ENCODE data around the gene SEMA5A. TPM values are rescaled to one million over a fixed set of nuclear protein-coding genes. Genes with fewer than 3 reads are reported as not detected.

The SEMA5A gene
- total and polyA plus RNA-seq, 7 donors, result 0.60 to 4.7 (median 2.8) TPM

DNA sequence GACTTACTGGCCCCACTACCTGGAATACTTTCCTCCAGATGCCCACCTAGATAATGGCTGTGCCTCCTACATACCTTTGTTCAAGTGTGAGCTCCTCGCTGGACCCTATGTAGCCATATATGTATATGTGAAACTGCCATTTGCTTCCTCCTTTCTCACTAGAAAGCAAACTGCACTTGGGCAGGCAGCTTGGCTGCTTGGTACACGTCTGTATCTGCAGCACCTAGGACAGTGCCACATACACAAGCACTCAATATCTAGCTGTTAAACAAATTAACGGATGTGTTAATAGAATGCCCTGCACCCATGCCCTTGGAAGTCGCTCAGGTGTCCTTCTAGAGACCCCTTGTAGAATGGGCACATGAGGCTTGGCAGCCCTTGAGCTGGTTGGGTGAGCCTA lies 301.5 kb downstream of the SEMA5A start:
- TF ChIP-seq, protein P1, sequence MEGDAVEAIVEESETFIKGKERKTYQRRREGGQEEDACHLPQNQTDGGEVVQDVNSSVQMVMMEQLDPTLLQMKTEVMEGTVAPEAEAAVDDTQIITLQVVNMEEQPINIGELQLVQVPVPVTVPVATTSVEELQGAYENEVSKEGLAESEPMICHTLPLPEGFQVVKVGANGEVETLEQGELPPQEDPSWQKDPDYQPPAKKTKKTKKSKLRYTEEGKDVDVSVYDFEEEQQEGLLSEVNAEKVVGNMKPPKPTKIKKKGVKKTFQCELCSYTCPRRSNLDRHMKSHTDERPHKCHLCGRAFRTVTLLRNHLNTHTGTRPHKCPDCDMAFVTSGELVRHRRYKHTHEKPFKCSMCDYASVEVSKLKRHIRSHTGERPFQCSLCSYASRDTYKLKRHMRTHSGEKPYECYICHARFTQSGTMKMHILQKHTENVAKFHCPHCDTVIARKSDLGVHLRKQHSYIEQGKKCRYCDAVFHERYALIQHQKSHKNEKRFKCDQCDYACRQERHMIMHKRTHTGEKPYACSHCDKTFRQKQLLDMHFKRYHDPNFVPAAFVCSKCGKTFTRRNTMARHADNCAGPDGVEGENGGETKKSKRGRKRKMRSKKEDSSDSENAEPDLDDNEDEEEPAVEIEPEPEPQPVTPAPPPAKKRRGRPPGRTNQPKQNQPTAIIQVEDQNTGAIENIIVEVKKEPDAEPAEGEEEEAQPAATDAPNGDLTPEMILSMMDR (IDR thresholded peaks at IDR 0.05), result no peak
- TF ChIP-seq POLR2AphosphoS5 (IDR thresholded peaks at IDR 0.05) (no peak), EP300 (IDR thresholded peaks at IDR 0.05) (no peak), POLR2A (IDR thresholded peaks at IDR 0.05) (no peak)
- no peak overlapping the region for H3K4me3 ChIP-seq
- intact Hi-C loops (cut with DNase I), result no loop called here
- no peaks in the 10 kb centered on the region for H3K4me1 ChIP-seq
- H3K9me3 ChIP-seq, result no peaks in the 10 kb centered on the region
- H3K36me3 ChIP-seq, result no peaks in the 10 kb centered on the region
- no peak overlapping the region for H3K27ac ChIP-seq
- H3K27me3 ChIP-seq, result no peaks in the 10 kb centered on the region
- 84 to 95% methylated on average over 4 of the region's 4 CpGs for WGBS, 2 donors
- DNase-seq, result no peak

DNA sequence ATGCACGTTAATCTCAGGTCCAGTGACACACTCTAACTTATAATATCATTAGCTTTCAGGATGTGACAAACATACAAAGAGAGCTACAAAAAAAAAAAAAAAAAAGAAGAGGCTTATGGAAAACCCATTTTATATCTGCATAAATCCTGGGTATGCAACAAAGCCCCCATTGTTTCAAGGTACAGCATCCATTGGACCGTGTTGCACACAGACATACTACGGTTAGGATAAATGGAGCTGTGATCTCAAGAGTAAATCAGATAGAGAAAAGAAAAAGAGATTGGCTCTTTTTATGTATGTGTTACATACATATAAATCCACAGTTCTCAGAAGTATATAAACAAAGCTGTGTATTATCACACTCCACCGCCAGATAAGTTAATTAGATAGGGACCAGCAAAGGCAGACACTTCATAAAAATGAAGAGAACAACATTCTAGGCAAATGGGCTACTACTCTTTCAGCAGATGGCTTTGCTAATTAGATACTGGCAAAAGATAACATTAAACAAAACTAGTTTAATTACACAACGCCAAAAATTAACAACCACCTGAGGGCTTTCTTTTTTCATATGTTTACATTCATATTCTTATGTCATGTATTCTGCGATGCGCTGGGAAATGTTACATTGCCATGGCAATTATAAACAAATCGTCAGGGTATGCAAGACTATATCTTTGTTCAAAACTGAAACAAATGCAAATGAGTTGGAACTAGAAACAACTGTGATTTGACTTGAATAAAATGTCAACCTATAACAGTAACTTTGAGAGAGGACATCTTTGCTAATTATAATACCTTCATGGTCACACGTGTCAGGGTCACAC lies 304.2 kb downstream of the SEMA5A start:
- TF ChIP-seq POLR2A (IDR thresholded peaks at IDR 0.05) (no peak), POLR2AphosphoS5 (IDR thresholded peaks at IDR 0.05) (no peak), EP300 (IDR thresholded peaks at IDR 0.05) (no peak)
- TF ChIP-seq, protein P1 (IDR thresholded peaks at IDR 0.05), result no peak
- no peak for DNase-seq
- Histone ChIP-seq H3K27ac (no peak overlapping the region), H3K9me3 (no peaks in the 10 kb centered on the region), H3K36me3 (no peaks in the 10 kb centered on the region), H3K27me3 (no peaks in the 10 kb centered on the region), H3K4me3 (no peak overlapping the region), H3K4me1 (no peaks in the 10 kb centered on the region)
- intact Hi-C loops (cut with DNase I), result no loop called here
- WGBS, 2 donors, result 81 to 83% methylated on average over 9 of the region's 9 CpGs

DNA sequence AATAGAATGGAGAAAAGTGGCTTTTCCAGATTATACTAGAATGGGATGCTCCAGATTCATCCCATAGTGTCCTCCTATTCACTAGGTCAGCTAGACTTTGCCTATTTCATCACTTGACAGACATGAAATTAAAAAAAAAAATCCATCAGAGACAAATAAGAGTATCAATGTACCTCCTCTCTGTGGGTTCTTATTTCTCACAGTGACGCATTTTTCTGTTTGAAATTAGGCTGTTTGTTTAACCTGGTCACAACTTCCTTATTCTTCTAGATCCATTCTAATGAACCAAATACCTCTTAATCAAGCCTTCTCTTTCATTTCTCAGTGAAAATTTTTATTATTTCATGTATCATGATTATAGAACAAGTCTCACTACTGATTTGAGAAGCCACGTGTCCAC lies 305.4 kb downstream of the SEMA5A start:
- intact Hi-C loops (cut with DNase I), result no loop called here
- Histone ChIP-seq H3K4me1 (no peaks in the 10 kb centered on the region), H3K4me3 (no peak overlapping the region), H3K36me3 (no peaks in the 10 kb centered on the region), H3K27me3 (no peaks in the 10 kb centered on the region), H3K27ac (no peak overlapping the region), H3K9me3 (no peaks in the 10 kb centered on the region)
- TF ChIP-seq POLR2AphosphoS5 (IDR thresholded peaks at IDR 0.05) (no peak), EP300 (IDR thresholded peaks at IDR 0.05) (no peak), POLR2A (IDR thresholded peaks at IDR 0.05) (no peak)
- TF ChIP-seq, protein P1 (IDR thresholded peaks at IDR 0.05), result no peak
- WGBS, 2 donors, result 84 to 90% methylated on average over 2 of the region's 2 CpGs
- DNase-seq, result no peak

DNA sequence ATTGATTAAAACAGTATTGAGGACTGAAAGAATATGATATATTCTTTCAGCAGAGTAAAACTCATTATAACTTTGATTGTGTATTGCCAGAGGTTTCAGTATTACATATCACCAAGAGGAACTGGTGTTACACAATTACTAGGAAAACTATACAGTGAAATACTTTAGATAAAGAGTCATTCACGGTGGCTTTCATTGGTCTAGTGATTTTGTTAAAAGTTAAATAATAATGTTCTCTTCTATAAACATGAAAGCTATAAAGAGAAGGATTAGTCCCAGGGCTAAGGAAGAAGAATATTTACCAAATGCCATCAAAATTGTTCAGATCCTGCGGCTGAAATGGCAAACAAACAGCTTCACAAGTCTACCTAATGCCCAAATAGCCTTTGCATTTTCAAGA lies 306.2 kb downstream of the SEMA5A start:
- DNase-seq, result no peak
- 43 to 44% methylated on average over 2 of the region's 2 CpGs for WGBS, 2 donors
- Histone ChIP-seq H3K9me3 (no peaks in the 10 kb centered on the region), H3K27me3 (no peaks in the 10 kb centered on the region), H3K4me3 (no peak overlapping the region), H3K27ac (no peak overlapping the region), H3K4me1 (no peaks in the 10 kb centered on the region), H3K36me3 (no peaks in the 10 kb centered on the region)
- intact Hi-C loops (cut with DNase I), result no loop called here
- TF ChIP-seq POLR2AphosphoS5 (IDR thresholded peaks at IDR 0.05), result no peak

DNA sequence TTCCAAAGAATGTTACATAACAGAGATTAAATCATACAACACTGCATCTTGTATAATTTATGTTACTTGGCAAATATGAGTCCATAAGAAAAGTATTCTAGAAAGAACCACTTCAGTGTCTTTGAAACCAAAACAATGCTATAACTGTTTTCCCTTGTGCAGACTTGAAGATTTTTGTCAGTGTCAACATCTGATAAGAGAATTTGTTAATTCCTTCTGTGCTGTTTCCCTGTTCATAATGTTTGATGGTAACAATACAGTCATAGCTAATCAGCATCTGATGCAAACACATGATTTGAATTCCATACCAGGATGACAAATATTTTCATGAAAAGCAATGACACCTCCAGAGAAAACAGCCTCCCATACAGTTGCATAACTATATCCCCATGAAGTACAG lies 306.8 kb downstream of the SEMA5A start:
- H3K9me3 ChIP-seq, result no peaks in the 10 kb centered on the region
- TF ChIP-seq POLR2AphosphoS5 (IDR thresholded peaks at IDR 0.05), result no peak
- TF ChIP-seq POLR2A (IDR thresholded peaks at IDR 0.05), result no peak
- no peak for TF ChIP-seq EP300 (IDR thresholded peaks at IDR 0.05)
- H3K36me3 ChIP-seq, result no peaks in the 10 kb centered on the region
- H3K4me3 ChIP-seq, result no peak overlapping the region
- intact Hi-C loops (cut with DNase I), result no loop called here
- no peaks in the 10 kb centered on the region for H3K4me1 ChIP-seq
- H3K27me3 ChIP-seq, result no peaks in the 10 kb centered on the region
- no peak for DNase-seq
- no peak overlapping the region for H3K27ac ChIP-seq

DNA sequence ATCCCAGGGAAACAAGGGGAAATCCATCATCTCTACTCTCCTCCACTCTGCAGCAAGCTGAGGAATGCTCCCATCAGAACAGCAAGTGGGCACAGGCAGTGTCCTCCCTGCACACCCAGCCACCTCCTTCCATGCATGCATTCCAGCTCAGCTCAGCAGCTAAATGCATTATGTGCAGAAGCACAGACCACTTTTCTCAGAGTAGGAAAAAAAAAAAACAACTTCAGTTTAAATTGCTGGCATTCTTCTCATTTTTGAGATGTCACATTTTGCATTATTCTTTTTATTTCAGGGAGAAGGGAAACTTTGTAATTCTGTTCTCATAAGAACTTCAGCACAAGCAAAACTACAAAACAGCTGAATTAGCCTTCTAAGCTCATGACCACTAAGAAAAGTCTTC lies 312.2 kb downstream of the SEMA5A start:
- DNase-seq, result no peak
- Histone ChIP-seq H3K27ac (no peak overlapping the region), H3K4me1 (no peaks in the 10 kb centered on the region), H3K27me3 (no peaks in the 10 kb centered on the region), H3K4me3 (no peak overlapping the region), H3K9me3 (no peaks in the 10 kb centered on the region), H3K36me3 (no peaks in the 10 kb centered on the region)
- TF ChIP-seq, protein P1 (IDR thresholded peaks at IDR 0.05), result no peak
- TF ChIP-seq POLR2A (IDR thresholded peaks at IDR 0.05), result no peak
- TF ChIP-seq POLR2AphosphoS5 (IDR thresholded peaks at IDR 0.05), result no peak
- no peak for TF ChIP-seq EP300 (IDR thresholded peaks at IDR 0.05)
- intact Hi-C loops (cut with DNase I), result no loop called here
